Measurements from ENCODE around the gene DNAJC18.

The DNAJC18 gene

GRCh38 chr5:139385061-139386049 is 54.0 kb downstream of the DNAJC18 start:
- peak; percentile 27 for DNase-seq

GRCh38 chr5:139384591-139385051 is 54.7 kb downstream of the DNAJC18 start:
- DNase-seq = no peak

- no peak for DNase-seq
These were observed 55.2 kb downstream of the DNAJC18 start for GRCh38 chr5:139383993-139384590.

- DNase-seq = no peak
These were observed 55.9 kb downstream of the DNAJC18 start, which contains the start of gene SLC23A1 for GRCh38 chr5:139383275-139383992. Gene SLC23A1, minus strand, starts transcription at chr5:139383297. Its CDS starts 44 bp downstream, at chr5:139383253.

GRCh38 chr5:139382807-139383206 is 56.5 kb downstream of the DNAJC18 start:
- no peak for DNase-seq

- DNase-seq = no peak
These were observed 57.2 kb downstream of the DNAJC18 start for GRCh38 chr5:139381837-139382761.

- DNase-seq = no peak
These were observed 59.5 kb downstream of the DNAJC18 start for GRCh38 chr5:139379626-139380449.

GRCh38 chr5:139378941-139379361 is 60.4 kb downstream of the DNAJC18 start:
- no peak for DNase-seq

- DNase-seq = no peak
These were observed 61.1 kb downstream of the DNAJC18 start for GRCh38 chr5:139378101-139378825.

- DNase-seq = no peak
These were observed 62.1 kb downstream of the DNAJC18 start for GRCh38 chr5:139377226-139377625.

- peak; percentile 21 for DNase-seq
These were observed 63.0 kb downstream of the DNAJC18 start for GRCh38 chr5:139376364-139376763.

- DNase-seq = no peak
These were observed 64.4 kb downstream of the DNAJC18 start for GRCh38 chr5:139374909-139375308.

- DNase-seq = no peak
These were observed 67.6 kb downstream of the DNAJC18 start for GRCh38 chr5:139371482-139372435.

- DNase-seq = no peak
These were observed 70.1 kb downstream of the DNAJC18 start for GRCh38 chr5:139369181-139369580.

GRCh38 chr5:139368613-139369012 is 70.7 kb downstream of the DNAJC18 start:
- no peak for DNase-seq

GRCh38 chr5:139364466-139364865 is 74.9 kb downstream of the DNAJC18 start:
- DNase-seq = no peak

- no peak for DNase-seq
These were observed 75.4 kb downstream of the DNAJC18 start for GRCh38 chr5:139363937-139364336.

- DNase-seq = no peak
These were observed 77.4 kb downstream of the DNAJC18 start for GRCh38 chr5:139361835-139362429.

GRCh38 chr5:139360384-139360783 is 78.9 kb downstream of the DNAJC18 start:
- DNase-seq = no peak

All from MV-4-11 (cell line).